ENCODE results near the gene NCOA1. TPM values are rescaled to one million over a fixed set of nuclear protein-coding genes. Genes with fewer than 3 reads are reported as not detected.

Gene NCOA1
- total RNA-seq, 2 donors from 2014 or later = 20.1 to 22.6 TPM

DNA sequence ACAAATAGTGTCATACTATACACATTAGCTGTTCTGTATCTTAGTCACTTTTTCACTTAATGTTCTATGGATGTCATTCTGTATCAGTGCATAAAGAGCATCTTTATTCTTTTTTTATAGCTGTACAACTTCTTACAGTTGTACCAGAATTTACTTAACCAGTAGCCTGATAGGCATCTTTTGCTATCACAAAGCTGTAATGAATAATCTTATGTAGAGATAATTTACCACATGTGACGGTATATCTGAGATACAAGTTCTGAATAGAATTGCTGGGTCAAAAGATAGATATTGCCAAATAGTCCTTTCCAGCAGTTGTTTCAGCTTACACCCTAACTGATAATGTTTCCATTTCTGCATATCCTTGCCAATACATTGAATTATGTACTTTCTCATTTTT is 232.1 kb downstream of the NCOA1 start:
- peaks cover 4% of the 10 kb centered on the region for H3K36me3 ChIP-seq (ENCODE audit: control insufficient read depth, insufficient read depth, low read length)
- H3K36me3 Mint-ChIP-seq (ENCODE audit: low read depth) = peaks cover 11% of the 10 kb centered on the region
- H3K4me1 ChIP-seq (ENCODE audit: control insufficient read depth, insufficient read depth, low read length) = no peaks in the 10 kb centered on the region
- H3K27me3 ChIP-seq (ENCODE audit: control insufficient read depth, insufficient read depth, low read length, poor library complexity, severe bottlenecking) = no peaks in the 10 kb centered on the region
- H3K27me3 Mint-ChIP-seq (ENCODE audit: insufficient read depth) = no peaks in the 10 kb centered on the region
- H3K4me3 Mint-ChIP-seq = no peak overlapping the region
- H3K4me1 Mint-ChIP-seq = no peaks in the 10 kb centered on the region
- no peak overlapping the region for H3K9ac ChIP-seq (ENCODE audit: extremely low read depth, low read length, poor library complexity, severe bottlenecking)
- WGBS, 2 experiments (ENCODE audit: insufficient coverage in 1 of 2, insufficient read length in 1 of 2) = 83 to 95% methylated on average over 1 of the region's 1 CpG
- no peak for DNase-seq
- TF ChIP-seq, protein P1, sequence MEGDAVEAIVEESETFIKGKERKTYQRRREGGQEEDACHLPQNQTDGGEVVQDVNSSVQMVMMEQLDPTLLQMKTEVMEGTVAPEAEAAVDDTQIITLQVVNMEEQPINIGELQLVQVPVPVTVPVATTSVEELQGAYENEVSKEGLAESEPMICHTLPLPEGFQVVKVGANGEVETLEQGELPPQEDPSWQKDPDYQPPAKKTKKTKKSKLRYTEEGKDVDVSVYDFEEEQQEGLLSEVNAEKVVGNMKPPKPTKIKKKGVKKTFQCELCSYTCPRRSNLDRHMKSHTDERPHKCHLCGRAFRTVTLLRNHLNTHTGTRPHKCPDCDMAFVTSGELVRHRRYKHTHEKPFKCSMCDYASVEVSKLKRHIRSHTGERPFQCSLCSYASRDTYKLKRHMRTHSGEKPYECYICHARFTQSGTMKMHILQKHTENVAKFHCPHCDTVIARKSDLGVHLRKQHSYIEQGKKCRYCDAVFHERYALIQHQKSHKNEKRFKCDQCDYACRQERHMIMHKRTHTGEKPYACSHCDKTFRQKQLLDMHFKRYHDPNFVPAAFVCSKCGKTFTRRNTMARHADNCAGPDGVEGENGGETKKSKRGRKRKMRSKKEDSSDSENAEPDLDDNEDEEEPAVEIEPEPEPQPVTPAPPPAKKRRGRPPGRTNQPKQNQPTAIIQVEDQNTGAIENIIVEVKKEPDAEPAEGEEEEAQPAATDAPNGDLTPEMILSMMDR (conservative IDR thresholded peaks at IDR 0.05) = no peak
- H3K27ac ChIP-seq (ENCODE audit: low read depth, low read length) = no peak overlapping the region
- no peaks in the 10 kb centered on the region for H3K9me3 ChIP-seq (ENCODE audit: control insufficient read depth, low read length)
- no peaks in the 10 kb centered on the region for H3K9me3 Mint-ChIP-seq
- no peak overlapping the region for H3K4me3 ChIP-seq (ENCODE audit: low read length)
- no peak overlapping the region for H3K27ac Mint-ChIP-seq

GRCh38 chr2:24723665-24724064 is 232.6 kb downstream of the NCOA1 start:
- no peaks in the 10 kb centered on the region for H3K4me1 Mint-ChIP-seq
- Histone ChIP-seq H3K36me3 (ENCODE audit: control insufficient read depth, insufficient read depth, low read length) (peaks cover 5% of the 10 kb centered on the region), H3K4me1 (ENCODE audit: control insufficient read depth, insufficient read depth, low read length) (no peaks in the 10 kb centered on the region), H3K27me3 (ENCODE audit: control insufficient read depth, insufficient read depth, low read length, poor library complexity, severe bottlenecking) (no peaks in the 10 kb centered on the region), H3K27ac (ENCODE audit: low read depth, low read length) (no peak overlapping the region), H3K4me3 (ENCODE audit: low read length) (no peak overlapping the region), H3K9ac (ENCODE audit: extremely low read depth, low read length, poor library complexity, severe bottlenecking) (no peak overlapping the region), H3K9me3 (ENCODE audit: control insufficient read depth, low read length) (no peaks in the 10 kb centered on the region)
- DNase-seq = no peak
- no peak overlapping the region for H3K4me3 Mint-ChIP-seq
- H3K27ac Mint-ChIP-seq = no peak overlapping the region
- H3K36me3 Mint-ChIP-seq (ENCODE audit: low read depth) = peaks cover 10% of the 10 kb centered on the region
- H3K9me3 Mint-ChIP-seq = no peaks in the 10 kb centered on the region
- TF ChIP-seq, protein P1 (conservative IDR thresholded peaks at IDR 0.05) = no peak
- no peaks in the 10 kb centered on the region for H3K27me3 Mint-ChIP-seq (ENCODE audit: insufficient read depth)

GRCh38 chr2:24724111-24724775 is 233.2 kb downstream of the NCOA1 start:
- H3K9me3 Mint-ChIP-seq = no peaks in the 10 kb centered on the region
- WGBS, 2 experiments (ENCODE audit: insufficient coverage in 1 of 2, insufficient read length in 1 of 2) = 83 to 91% methylated on average over 1 to 4 of the region's 4 CpGs
- H3K4me3 ChIP-seq (ENCODE audit: low read length) = no peak overlapping the region
- H3K9me3 ChIP-seq (ENCODE audit: control insufficient read depth, low read length) = no peaks in the 10 kb centered on the region
- no peaks in the 10 kb centered on the region for H3K4me1 ChIP-seq (ENCODE audit: control insufficient read depth, insufficient read depth, low read length)
- no peak for DNase-seq
- TF ChIP-seq, protein P1 (conservative IDR thresholded peaks at IDR 0.05) = no peak
- H3K9ac ChIP-seq (ENCODE audit: extremely low read depth, low read length, poor library complexity, severe bottlenecking) = no peak overlapping the region
- peaks cover 9% of the 10 kb centered on the region for H3K36me3 ChIP-seq (ENCODE audit: control insufficient read depth, insufficient read depth, low read length)
- H3K27me3 ChIP-seq (ENCODE audit: control insufficient read depth, insufficient read depth, low read length, poor library complexity, severe bottlenecking) = no peaks in the 10 kb centered on the region
- H3K4me1 Mint-ChIP-seq = no peaks in the 10 kb centered on the region
- H3K36me3 Mint-ChIP-seq (ENCODE audit: low read depth) = peaks cover 6% of the 10 kb centered on the region
- no peaks in the 10 kb centered on the region for H3K27me3 Mint-ChIP-seq (ENCODE audit: insufficient read depth)
- no peak overlapping the region for H3K27ac Mint-ChIP-seq
- H3K4me3 Mint-ChIP-seq = no peak overlapping the region
- no peak overlapping the region for H3K27ac ChIP-seq (ENCODE audit: low read depth, low read length)

Data from endodermal cell (in vitro differentiated cells).